GM21825 (cell line): ENCODE measurements around the gene PSMD8.
"Not testable (repeated sequence)": the region's sequence is repeated elsewhere in the genome, so short reads cannot be mapped to it uniquely, and the experiment has no call there.

Experiments
- ATAC-seq: cut with Tn5 transposase; IDR thresholded peaks from one replicate; pipeline ENCODE4 v1.9.1; 2021; ENCODE audit warnings: mild to moderate bottlenecking, moderate library complexity; ENCODE audit not compliant: unreplicated experiment

PSMD8 gene

DNA sequence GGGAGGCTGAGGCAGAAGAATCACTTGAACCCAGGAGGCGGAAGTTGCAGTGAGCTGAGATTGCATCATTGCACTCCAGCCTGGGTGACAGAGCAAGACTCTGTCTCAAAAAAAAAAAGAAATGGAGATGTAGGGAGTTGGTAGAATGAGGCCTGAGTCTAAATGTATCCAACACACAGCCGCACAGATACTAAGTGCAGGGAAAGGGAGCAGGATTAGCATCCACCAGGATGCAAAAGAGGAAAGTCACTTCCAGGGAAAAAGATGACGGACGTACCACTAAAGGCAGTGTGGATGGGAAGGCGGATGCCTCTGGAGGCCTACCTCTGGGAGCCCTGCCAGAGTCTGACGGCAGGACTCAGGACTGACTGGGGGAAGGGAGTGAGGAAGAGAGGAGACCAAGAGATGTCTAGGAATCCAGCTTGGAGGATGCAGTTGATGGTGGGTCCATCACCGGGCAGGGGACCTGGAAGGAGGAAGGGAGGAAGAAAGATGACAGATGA is 35.3 kb downstream of the PSMD8 start:
- no peak for ATAC-seq

DNA sequence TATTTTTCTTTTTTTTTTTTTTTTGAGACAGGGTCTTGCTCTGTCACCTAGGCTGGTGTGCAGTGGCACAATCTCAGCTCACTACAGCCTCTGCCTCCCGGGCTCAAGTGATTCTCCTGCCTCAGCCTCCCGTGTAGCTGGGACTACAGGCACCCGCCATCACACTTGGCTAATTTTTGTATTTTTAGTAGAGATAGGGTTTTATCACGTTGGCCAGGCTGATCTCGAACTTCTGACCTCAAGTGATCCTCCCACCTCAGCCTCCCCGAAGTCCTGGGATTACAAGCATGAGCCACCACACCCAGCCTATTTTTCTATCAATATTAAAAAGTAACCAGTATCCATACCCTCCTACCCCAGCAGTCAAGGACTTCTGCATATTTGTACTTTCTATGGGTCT is 36.0 kb downstream of the PSMD8 start:
- not testable (repeated sequence) for ATAC-seq

DNA sequence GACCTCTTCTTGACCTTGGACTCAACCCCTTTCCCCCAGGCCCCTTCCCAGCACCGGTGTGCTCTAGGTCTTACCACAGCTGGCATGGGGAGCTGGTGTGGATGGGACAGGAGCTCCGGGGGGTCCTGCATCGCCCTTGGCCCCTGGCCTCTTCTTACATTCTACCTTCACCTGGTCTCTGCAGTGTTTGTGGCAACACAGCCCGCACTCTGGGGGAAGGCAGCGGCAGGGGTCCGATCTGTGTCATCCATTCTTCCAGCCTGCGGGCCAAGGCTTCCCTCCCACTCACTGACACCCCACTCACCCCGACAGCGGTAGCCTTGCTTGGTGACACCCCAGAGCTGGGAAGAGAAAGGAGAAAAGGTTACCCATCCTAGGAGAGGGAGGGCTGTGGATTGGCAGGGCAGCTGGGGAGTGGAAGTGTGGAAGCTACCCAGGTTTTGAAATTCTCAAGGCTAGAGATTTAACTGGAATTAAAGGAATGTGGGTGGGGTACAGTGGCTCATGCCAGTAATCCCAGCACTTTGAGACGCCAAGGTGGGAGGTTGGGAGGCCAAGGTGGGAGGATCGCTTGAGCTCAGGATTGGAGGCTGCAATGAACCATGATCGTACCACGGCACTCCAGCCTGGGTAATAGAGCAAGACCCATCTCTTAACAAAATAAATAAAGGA is 36.8 kb downstream of the PSMD8 start:
- ATAC-seq: no peak

DNA sequence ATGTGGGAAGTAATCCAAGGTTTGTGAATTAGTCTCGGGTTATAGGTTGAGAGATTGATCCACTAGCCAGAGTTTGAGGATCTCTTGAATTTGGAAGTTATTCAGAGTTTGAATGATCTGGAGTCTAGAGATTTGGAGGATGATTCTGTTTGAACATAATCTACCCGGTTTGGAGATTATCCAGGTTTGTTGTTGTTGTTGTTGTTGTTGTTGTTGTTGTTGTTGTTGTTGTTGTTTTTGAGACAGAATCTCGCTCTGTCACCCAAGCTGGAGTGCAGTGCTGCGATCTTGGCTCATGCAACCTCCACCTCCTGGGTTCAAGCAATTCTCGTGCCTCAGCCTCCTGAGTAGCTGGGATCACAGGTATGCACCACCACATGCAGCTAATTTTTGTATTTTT is 37.5 kb downstream of the PSMD8 start:
- not testable (repeated sequence) for ATAC-seq

DNA sequence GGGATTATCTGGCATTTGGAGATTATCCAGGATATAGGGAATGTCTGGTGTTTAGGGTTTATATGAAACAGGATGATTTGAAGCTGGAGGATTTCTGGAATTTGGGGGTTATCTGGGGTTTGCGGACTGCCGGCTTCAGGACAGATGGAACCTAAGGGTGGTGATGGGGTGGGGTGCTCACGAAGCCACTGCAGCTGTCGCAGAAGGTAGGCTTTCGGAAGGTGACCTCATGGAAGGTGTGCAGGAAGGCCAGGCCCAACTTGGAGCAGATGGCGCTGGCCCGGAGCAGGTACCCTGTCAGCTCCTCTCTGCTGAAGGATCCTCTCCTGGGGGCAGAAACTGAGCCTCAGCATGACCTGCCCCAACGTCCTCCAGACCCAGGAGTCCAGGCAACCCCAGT is 38.1 kb downstream of the PSMD8 start:
- no peak for ATAC-seq

DNA sequence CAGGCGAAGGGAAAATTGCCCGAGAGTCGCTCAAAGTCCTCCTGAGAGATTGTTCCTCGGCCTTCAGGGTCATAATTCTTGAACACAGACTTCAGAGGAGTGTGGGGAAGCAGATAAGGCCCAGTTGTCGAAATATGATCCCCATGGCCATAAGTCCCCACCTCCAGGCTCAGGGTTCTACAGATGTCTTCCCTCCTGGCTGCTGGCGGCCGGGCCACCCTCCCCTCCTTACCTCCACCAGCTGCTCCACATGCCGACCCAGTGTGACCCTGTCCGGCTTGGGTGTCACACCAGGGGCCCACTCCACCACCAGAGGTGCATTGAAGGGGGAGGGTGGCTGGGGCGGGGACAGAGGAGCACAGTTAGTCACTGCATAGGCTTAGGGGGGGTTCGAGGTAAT is 38.6 kb downstream of the PSMD8 start:
- no peak for ATAC-seq

DNA sequence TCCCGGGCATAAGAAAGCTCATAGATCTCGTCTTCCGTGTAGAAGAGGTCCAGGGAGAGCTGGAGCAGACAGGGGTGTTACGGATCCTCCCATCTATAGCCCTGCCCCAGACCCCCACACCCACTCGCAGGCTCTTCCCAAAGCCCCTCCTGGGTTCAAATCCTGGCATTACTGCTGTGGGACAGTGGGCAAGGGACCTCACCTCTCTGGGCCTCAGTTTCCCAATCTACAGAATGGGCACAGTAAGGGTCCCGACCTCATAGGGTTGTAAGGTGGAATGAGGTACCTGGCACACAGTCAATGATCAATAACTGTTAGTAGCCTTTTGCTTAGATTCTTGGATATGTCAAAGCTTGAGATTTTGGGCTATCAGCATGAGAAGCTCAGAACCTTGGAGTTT is 39.0 kb downstream of the PSMD8 start:
- no peak for ATAC-seq

DNA sequence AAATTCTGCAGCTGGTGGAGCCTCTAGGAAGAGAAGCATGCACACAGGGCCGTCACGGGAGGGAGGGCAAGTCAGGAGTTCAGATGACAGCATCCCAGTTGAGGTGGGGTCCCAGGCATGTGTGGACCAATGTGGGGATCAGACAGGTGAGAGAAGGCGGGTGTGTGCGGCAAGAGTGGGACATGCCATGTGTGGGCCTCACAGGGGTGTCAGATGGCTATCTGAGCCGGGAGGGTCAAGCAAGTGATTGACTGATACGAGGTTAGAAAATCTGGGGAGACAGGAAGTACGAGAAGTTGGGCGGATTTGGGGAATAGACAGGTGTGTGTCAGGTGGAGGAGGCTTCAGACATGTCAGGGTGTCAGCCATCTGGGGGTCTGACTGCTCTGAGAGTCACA is 42.8 kb downstream of the PSMD8 start:
- no peak for ATAC-seq

DNA sequence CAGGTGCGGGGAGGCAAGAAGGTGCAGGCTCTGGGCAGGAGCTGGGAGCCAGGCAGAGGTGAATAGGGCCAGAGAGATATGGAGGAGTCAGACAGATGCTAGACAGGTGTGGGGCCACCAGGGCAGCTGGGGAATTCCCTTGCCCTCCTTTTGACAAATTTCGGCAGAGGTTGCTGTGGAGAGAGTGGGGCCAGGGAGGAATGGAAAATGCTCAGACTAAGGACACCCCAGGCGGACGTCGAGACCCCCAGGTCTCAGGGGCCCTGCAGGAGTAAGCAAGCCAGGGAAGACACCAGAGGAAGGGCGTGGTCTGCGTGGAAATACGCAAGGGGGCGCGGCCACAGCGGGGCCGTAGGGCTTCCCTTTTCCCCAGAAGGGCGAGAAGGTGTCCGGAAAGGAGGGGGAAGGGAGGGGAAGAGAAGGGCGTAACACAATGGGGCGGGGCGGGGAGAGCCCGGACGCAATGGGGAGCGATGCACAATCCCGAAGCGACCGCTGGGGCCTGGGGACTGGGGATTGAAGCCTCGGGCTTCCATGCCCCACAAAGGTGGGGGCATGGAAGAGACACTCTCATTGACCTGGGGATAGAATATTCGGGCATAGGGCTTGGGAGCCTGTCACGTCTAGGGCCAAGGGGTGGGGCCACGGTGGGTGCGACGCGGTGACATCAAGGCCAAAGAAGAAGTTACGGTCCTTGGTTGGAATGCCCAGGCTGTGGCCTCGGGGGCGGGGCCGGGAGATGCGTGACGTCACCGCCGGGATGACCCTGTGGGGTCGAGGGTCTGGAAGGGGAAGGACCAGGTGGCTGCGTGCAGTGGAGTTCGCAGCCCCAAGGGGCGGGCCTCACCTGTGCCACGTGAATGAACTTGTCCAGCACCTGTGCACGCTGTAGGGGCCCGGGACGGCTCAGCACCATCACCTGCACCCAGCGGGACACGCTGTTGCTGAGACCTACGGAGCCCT is 43.5 kb downstream of the PSMD8 start:
- no peak for ATAC-seq

DNA sequence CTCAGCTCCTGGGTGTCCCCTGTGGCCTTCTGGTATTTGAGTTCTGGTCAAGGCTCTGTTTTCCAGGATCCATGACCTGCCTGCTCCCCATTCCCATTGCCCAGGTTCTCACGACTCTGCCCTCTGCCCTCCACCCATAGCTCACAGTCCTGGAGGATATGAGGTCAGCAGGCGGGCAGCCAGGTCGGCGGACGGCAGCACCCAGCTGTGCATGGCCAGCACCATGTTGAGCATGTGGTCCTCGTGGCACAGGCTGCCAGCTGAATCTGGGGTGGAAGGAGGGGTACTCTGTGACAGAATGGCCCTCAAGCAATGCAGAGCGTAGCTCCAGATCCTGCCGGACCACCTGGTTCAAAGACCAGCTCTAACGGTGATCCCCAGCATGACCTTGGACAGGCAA is 46.6 kb downstream of the PSMD8 start:
- no peak for ATAC-seq

DNA sequence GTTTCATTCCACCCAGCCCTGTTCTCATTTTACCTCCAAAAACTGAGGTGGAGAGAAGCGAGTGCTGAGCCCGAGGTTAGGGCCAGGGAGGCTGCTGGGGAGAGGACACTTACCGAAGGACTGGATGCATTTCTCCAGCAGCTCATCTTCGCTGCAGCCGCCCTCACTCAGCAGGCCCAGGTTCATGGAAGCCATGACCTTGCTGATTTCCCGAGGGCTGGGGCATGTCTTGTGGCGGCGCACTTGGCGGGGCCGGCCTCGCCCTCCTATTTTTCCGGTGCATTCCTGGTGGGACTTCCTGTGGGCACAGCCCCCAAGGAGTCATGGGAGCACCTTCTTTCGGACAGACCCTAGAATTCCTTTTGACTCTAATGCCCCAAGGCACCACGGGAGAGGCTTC is 47.5 kb downstream of the PSMD8 start:
- no peak for ATAC-seq

DNA sequence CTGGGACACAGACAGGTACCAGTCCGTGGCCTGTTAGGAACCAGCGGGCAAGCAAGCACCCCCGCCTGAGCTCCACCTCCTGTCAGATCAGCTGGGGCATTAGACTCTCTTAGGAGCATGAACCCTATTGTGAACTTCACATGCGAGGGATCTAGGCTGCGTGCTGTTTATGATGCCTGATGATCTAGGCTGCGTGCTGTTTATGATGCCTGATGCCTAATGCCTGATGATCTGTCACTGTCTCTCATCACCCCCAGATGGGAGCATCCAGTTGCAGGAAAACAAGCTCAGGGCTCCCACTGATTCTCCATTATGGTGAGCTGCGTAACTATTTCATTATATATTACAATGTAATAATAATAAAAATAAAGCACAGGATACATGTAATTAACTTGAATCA is 48.1 kb downstream of the PSMD8 start:
- ATAC-seq: no peak

DNA sequence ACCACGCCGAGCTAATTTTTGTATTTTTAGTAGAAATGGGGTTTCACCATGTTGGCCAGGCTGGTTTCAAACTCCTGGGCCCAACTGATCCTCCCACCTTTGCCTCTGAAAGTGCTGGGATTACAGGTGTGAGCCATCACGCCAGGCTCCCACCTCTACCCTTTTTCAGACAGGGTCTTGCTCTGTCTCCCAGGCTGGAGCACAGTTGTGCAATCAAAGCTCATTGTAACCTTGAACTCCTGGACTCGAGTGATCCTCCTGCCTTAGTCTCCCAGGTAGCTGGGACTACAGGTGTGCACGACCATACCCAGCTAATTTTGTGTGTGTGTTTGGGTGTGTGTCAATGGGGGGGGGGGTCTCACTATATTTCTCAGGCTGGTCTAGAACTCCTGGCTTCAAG is 49.9 kb downstream of the PSMD8 start:
- no peak for ATAC-seq

DNA sequence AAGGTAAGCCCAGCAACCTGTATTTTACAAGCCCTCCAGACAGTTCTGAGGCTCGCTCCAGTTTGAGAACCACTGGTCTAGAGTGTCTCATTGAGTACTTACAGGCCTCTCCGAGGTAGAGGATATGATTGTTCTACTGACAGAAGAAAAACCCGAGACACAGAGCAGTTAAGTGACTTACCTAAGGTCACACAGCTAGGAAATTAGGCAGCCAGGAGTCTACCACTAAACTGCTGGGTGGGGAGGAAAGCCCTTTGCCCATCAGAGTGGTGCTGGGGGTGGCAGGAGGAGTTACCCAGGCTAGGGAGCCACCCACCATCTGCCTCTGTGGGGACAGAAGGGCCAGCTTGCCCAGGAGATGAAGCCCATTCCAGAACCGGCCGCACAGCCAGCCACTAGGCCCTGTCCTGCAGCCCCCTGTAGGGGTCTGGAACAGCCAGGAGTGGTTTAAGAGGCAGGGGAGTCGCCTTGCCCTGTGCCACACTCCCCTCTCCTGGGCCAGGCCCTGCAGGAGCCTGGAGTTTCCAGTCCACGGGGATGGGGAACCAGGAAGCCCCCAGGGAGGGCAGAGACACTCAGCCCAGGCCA is 50.9 kb downstream of the PSMD8 start:
- ATAC-seq: no peak

DNA sequence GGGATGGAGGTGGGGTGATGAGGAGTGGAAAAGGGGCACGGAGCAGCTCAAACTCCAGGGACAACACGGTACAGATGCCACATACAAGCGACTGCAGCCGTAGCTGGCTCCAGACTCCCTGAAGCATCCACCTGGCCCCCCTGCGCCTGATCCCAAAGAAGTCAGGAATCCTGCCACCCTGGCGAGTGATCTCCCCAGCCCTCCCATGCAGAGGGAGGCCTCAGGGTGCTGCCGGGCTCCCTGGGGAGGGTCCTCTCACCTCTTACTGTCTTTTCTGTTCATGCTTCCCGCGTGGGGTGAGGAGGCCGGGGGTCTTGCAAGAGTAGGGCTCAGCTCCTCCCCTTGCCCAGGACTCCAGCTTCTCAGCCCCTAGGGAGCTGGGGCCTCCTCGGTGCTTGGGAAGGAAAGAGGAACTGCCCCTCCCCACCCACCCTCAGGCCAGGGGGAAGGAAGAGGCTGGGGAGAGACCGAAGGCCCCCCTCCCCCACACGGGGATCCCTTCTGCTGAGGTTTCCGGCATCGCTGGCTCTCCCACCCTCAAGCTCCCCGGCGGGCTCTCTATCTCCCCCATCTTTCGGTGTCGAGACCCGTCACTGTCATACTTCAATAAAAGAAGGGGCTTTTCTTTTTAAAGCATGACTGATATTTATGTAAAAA is 51.6 kb downstream of the PSMD8 start, which contains the start of gene RASGRP4:
RASGRP4 (minus strand) TSS at position 410 of the 657 bp plus-strand sequence; CDS start at position 282, 128 bp downstream.
- no peak for ATAC-seq

DNA sequence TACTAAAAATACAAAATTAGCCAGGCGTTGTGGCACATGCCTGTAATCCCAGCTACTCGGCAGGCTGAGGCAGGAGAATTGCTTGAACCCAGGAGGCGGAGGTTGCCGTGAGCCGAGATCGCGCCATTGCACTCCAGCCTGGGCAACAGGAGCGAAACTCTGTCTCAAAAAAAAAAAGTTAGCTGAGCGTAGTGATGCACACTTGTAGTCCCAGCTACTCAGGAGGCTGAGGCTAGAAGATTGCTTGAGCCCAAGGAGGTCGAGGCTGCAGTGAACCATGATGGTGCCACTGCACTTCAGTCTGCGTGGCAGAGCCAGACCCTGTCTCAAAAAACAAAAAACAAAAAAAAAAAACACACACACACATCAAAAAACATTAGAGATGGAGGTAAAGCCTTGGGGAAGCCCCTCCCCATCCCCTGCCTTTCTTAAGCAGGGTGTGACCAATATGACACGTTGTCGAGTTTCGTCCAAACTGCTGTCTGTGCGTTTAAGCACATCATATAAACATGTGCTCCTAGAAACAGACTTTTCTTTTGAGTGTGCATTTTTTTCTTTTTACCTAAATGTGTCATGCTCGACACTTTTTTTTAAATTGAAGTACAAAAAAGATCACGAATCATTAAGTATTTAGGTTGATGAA is 52.8 kb downstream of the PSMD8 start:
- ATAC-seq: peak; percentile 57

DNA sequence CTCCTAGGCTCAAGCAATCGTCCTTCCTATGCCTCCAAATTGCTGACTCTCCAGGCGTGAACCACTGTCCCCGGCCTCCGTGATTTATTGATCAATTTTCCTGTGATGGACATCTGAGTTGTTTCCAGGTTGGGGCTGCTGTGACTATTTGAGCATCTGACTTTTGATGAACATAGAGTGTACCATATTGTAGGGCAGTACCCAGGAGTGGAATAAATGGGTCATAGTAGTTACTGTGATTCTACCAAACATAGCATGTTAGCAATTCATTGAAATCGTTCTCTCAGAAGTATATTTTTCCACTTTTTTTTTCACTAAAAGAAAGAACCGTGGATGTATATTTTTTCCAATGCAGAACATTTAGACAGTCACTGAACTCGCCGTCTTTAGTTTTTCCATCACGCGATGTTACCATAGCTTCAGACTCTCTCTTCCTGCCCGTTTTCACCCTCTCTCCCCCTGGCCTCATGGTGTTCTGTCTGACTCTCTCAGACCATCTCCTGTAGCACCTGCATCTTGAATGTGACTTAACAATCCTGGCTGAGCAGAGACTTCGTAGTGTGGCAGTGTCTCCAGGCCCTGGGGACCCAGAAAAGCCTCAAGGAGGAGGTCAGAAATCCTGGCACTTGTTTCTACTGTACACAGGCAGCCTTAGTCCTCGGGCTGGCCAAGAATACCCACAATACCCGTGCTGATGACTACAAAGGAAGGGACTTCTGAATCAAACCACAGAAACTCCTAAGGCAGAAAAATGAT is 54.9 kb downstream of the PSMD8 start:
- no peak for ATAC-seq

DNA sequence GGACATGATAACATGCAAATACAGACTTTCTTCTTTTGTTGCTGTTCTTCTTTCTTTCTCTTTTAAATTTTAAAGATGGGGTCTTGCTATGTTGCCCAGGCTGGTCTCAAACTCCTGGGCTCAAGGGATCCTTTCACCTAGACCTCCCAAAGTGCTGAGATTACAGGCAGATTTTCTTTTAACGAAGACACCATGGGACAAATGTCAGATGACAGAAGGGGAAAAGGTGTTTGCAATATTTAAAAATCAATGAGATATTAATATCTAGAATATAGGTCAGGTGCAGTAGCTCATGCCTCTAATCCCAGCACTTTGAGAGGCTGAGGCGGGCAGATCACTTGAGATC is 55.4 kb downstream of the PSMD8 start:
- ATAC-seq: no peak

DNA sequence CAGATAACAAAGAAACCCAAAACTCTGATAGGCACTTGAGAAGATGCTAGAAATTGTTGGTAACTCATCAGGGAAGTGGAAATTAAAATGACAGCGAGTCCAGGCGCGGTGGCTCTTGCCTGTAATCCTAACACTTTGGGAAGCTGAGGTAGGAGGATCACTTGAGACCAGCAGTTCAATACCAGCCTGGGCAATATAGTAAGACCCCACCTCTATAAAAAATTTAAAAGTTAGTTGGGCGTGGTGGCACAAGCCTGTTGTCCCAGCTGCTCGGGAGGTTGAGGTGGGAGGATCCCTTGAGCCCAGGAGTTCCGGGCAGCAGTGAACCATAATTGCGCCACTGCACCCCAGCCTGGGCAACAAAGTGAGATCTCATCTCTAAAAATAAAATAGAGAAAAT is 56.6 kb downstream of the PSMD8 start:
- no peak for ATAC-seq

DNA sequence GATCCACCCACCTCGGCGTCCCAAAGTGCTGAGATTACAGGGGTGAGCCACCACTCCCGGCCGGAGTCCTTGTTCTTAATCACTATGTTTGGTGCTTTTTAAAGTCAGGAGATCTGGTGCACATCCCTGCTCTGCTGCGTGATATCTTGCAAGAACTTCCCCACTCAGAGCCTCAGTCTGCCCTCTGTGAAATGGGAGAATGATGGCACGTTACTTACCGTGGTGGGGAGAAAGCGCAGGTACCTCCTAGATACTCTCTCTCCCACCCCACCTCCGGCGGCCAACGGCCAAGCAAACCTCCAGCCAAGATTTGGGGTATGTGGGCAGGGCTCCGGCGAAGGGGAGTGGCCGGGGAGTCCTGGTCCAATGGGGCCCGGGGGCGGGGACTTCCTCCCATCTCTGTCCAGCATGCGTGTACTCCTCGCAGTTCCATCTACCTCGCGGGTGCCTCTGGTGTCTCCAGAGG is 58.9 kb downstream of the PSMD8 start, which contains the start of gene RYR1:
RYR1 (plus strand) TSS at position 424 of the 466 bp plus-strand sequence. CDS start 139 bp downstream, outside the sequence.
- no peak for ATAC-seq
